NCI-H510A treated with DMSO at 0.1 percent for 48 hours (cell line): ENCODE data around the gene ERVW-1.
A peak's percentile ranks its signal among the peaks of the same experiment; 100 is the strongest.
"Not testable (repeated sequence)": the region's sequence is repeated elsewhere in the genome, so short reads cannot be mapped to it uniquely, and the experiment has no call there.

Source experiments
- DNase-seq: peaks from one replicate; lab custom pipeline; 2025; lab: John Stamatoyannopoulos, UW

Gene ERVW-1

DNA sequence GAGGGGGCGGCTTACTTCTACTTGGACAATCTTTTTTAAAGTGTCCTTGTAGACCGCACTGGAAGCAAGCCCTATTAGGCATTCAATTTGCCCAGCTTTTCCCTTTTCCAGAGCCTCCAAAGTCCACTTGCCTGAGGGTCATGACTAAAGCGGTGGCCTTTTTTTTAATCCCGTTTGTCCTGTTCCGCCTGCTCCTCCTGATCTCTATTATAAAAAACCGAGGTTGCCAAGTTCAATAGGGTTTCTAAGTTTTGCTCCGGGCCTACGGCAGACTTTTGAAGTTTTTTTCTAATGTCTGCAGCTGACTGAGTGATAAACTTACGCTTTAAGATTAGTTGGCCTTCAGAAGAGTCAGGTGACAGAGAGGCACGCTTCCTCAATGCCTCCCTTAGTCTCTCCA is 3.8 kb downstream of the ERVW-1 start:
- DNase-seq: not testable (repeated sequence)

DNA sequence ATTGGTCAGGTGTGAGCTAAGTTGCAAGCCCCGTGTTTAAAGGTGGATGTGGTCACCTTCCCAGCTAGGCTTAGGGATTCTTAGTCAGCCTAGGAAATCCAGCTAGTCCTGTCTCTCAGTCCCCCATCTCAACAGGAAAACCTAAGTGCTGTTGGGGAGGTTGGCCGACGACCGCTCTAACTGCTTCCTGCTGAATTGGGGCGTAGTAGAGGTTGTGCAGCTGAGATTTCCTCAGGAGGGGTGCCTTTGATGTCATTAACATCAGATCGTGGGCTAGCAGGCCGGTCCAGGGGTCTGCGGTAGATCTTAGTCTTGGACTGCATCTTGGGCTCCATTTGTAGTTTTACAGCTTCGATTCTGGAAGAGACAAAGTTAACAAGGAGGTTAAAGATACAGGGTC is 9.2 kb downstream of the ERVW-1 start:
- DNase-seq: not testable (repeated sequence)

DNA sequence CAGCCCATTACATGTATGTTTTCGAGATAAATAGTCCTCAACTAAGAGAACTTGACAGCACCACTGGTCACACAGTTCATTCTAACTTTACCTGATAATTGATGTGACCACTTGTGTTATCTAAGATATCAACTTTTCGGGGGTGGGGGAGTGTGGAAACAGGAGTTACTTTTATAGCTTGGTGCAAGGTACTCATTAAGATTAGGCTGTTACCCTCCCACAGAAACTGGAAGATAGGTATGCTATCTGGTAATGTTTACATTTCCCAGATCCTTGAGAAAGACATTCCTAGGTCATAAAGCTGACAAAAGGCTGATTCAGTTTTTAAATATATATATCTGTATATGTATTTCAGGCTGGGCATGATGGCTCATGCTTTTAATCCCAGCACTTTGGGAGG is 11.1 kb downstream of the ERVW-1 start:
- no peak for DNase-seq

DNA sequence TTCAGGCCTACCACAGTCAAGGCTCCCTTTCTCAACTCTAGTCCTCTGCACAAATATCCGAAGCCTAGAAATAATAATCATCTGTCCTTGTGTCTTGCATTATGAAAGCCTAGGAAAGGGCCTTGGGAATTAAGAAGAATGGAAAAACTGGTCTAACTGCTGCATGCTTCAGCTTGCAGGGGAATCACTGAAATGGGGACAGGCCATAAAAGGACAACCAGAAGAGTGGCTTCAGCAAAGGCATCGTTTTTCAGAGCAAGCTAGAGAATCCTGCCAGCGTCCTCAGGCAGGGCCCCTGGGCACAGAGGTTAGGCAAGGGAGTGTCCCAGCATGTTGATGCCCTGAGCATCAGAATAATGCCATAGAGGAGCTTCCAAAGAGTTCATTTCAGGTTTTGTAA is 13.2 kb downstream of the ERVW-1 start:
- DNase-seq: no peak

DNA sequence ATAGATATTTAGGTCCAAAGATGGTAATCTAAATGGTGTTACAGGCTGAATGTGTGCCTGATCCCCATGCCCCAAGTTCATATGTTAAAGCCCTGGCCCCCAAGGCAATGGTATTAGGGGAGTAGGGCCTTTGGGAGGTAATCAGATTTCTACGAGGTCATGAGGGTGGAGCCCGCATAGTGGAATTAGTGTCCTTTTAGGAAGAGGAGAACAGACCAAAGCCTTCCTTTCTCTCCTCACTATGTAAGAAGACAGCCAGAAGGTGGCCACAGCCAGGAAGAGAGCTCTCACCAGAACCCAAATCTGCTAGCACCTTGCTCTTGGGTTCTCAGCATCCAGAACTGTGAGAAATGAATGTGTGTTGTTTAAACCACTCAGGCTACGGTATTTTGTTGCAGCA is 15.2 kb downstream of the ERVW-1 start:
- no peak for DNase-seq

DNA sequence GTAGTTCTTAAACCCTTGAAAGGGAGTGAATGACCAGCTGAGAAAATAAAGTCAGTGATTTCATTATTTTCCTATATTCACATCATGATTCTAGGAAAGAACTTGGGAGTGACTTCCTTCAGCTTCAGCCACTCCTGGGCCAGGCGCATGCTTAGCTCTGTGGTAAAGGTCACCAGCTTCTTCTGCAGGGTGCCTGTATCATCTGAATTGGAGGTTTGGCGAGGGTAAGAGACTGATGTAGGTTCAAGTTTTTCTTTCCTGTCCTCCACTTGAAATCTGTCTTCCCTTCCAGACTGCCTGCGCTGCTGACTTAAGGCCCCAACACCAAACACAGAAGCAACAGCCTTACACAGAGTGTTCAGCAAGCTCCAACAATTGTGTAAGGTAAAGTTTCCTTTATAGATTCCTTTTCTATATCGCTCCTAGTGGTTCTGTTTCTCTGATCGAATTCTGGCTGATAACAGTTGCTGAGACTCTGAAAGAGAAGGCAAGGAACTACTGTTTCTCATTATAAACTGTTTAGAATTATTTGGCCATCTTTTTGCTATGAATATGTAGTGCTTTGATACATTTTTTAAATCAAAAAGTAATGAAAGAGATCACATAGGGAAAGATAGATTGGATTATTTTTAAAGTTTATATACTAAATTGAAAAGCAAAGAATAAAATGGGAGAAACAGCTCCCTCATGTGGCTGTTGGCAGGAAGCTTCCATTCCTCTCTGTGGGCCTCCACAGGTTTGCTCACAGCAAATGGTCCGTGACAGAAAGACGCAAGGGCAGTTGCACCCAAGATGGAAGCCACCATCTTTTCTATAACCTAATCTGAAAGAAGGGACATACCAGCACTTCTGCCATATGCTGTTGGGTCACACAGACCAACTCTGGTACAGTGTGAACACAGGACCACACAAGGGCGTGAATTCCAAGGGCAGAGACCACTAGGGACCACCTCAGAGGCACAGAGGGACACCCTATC is 16.4 kb downstream of the ERVW-1 start:
- peak; percentile 29 for DNase-seq

DNA sequence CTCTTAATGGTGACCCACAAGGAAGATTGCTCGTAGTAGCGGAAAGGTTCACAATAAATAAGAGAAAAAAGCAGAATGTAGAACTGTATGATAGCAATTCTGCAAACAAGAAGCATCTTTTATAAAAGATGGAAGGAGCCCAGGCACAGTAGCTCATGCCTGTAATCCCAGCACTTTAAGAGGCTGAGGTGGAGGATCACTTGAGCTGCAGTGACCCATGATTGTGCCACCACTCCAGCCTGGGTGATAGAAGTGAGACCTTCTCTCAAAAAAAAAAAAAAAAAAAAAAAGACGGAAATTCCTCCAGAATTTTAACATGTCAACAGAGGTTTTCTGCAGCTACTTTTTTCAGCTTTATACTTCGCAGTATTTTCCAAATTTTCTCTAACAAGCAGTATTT is 17.2 kb downstream of the ERVW-1 start:
- peak; percentile 8 for DNase-seq

DNA sequence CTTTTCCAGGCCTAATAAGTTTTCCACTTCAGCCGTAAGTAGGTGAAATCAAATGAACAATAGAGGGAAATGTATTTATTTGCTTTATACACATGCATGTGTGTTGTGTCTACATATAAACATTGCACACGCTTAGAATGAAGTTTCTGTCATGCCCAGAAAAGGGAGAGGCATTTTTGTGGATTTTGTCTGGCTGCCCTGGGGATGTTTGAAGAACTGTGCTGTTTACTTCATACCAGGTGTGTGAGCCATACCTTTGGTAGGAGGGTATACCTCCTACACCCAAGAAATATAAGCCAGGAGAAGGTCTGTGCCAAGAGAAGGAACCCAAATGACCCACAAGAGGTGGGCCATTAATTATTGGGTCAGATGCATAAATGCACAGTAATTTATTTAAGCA is 17.6 kb downstream of the ERVW-1 start:
- no peak for DNase-seq

DNA sequence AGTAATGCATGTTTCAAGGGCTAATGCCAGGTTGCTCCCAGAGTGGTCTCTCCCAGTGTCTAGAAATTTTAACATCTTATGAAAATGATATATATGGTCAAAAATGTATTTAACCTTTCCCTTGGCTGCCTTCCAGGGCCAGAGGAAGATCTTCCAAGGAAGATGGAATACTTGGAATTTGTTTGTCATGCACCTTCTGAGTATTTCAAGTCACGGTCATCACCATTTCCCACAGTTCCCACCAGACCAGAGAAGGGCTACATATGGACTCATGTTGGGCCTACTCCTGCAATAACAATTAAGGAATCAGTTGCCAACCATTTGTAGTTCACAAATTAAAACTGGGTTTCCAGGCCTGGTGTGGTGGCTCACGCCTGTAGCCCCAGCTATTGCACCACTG is 21.5 kb downstream of the ERVW-1 start:
- DNase-seq: no peak

DNA sequence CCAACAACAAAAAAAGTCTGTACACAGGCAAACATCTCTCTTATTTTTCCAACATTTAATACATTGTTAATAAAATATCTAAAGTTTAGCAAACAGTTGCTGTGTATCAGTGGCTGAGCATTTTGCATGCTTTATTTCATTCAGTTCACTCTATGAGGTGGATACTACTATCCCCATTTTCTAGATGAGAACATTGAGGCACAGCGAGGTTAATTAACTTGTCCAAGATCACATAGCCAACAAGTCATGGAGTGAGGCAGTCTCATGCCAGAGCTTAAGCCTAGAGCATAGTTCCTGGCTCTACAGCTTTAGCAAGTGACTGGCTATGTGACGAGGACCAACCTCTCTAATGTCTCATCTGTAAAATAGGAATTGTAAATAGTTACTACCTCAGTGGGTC is 26.1 kb downstream of the ERVW-1 start:
- no peak for DNase-seq

DNA sequence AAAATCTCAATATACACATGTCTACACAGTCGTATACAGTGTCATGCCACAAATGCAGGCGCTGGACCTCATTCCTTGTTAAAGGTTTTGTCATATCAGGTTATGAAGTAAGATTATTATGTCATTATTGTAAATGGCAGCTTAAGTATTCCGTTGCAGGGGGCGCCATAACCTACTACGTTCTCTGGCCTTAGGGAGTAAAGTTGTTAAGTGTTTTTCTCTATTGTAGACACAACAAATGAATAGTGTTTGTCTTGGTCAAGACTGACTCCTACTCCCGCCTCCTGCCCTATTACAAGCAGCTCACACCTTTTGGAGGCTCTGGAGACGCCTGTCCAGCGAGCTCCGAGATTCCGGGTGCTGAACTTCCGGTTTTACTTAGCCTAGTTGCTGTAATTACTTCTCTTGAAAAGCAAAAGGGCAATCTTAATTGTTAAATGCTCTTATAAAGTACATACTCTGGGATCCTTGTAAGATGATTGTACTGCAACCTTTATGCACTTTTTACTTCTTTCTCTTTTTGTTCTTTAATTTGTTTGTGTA is 29.5 kb downstream of the ERVW-1 start:
- peak; percentile 59 for DNase-seq

DNA sequence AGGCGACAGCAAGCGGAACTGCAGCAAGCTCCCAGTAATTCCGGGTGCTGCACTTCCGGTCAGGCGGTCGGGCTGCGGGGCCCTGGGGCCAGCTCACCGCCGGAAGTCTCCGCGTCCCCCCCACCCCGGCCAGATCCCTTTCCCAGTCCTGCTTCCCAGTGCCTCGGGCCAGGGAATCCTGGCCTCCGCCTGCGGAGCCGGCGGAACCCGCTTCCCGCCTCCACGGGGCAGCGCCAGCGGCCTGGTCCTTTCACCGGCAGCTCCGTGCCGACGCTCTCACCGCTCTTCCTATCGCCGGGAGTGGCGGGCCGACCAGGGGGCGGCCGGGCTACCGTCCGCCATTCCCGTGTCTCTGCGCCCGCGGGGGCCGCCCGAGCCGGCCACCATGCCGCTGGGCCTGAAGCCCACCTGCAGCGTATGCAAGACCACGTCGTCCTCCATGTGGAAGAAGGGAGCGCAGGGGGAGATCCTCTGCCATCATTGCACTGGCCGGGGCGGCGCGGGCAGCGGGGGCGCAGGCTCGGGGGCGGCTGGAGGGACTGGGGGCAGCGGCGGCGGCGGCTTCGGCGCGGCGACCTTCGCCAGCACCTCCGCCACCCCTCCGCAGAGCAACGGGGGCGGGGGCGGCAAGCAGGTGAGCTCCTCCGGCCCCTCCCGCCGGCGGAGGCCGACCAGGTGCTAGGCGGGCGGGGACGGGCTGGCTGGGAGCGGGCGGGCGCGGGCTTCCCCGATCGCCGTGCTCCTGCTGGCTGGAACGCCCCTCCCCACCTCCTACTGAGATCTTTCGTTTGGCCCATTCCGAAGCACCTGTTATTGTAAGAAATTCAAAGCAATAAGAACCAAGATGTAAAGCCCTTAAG is 30.2 kb downstream of the ERVW-1 start, which contains the start of gene GATAD1:
Gene GATAD1 (plus strand): TSS at position 138 of the 860 bp plus-strand sequence. CDS start 248 bp downstream, at position 386.
- DNase-seq: peak; percentile 87

DNA sequence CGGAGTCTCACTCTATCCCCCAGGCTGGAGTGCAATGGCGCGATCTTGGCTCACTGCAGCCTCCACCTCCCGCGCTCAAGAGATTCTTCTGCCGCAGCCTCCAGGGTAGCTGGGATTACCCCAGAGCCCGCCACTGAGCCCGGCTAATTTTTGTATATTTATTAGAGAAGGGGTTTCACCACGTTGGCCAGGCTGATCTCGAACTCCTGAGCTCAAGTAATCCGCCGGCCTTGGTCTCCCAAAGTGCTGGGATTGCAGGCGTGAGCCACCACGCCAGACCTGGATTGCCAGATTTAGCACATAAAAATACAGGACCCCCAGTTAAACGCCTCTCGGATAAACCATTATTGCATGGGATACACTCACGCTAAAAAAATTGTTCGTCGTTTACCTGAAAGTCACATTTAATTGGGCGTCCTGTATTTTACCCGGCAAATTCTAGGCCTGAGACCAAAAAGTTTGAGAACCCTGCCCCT is 30.8 kb downstream of the ERVW-1 start:
- DNase-seq: no peak

DNA sequence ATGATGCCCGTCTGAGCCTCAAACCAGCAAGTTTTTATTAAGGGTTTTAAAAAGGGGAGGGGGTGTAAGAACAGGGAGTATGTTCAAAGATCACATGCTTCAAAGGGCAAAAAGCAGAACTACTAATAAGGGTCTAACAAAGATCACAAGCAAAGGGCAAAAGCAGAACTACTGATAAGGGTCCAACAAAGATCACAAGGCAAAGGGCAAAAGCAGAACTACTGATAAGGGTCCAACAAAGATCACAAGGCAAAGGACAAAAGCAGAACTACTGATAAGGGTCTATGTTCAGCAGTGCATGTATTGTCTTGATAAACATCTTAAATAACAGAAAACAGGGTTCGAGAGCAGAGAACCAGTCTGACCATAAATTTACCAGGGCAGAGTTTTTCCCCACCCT is 35.0 kb downstream of the ERVW-1 start:
- not testable (repeated sequence) for DNase-seq

DNA sequence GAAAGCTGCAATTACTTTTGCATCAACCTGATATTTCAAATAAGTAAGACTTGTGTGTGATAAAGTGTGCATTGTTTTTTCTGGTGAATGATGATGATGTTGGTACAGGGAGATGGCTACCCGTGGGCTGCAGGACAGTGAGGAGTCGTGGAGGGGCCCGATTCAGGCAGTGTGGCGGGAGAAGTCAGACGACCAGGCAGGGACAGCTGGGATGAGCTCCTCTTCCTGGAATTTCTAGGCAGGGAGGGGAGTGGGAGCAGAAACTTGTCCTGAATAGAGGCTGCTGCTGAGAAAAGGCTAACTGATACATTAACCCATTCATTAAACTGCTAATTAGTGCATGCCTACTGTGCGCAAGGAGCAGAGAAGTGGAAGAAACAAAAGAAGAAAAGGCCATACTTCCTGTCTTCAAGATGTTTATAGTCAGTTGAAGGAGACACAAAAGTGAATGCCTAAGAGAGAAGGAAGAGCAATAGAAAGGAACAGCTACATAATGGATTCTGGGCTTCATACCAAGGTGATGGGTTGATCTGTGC is 39.7 kb downstream of the ERVW-1 start:
- DNase-seq: no peak

DNA sequence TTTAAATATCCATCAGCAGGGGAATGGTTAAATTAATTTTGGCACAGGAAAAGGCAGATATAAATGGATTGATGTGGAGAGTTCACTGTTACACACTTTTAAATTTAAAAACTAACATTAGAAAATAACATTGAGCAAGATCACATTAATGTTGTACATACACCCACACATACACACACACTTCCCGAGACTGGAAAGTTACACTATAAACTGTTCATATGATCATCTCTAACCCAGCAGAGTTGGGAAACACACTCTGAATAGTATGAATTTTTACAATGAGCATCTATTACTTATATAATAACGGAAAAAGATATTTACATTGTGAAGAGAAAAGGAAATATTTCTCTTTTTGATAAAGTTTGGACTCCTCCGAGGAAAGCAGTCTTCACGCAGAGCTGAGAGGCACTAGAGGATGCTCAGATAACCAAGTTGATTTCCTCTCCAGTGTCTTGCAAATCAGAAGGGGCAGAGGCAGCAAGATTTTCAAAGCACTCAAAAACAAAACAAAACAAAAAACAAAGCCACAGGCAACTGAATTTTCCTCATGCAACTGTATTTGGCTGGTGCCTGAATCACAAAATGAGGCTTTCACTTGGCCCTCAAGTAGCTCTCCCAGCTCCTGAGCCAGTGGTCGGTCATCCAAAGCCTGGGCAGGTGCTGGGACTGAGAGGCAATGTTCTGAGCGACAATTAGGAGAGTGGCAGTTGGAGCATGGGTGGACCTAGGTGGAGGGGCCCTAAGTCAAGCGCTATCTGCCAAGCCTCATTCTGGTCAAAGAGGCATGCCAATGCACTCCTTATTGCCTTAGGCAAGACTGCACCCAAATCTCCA is 40.9 kb downstream of the ERVW-1 start:
- no peak for DNase-seq

DNA sequence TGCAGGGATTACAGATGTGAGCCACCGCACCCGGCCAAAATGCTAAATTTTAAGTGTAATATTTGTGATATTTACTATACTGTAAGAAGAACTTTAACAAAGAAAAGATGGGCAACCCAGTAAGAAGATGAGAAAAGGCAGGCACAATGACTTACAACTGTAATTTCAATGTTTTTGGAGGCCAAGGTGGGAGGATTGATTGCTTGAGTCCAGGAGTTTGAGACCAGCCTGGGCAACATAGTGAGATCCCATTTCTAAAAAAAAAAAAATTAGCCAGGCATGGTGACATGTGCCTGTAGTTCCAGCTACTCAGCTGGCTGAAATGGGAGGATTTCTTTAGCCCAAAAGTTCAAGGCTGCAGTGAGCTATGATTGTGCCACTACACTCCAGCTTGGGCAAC is 42.2 kb downstream of the ERVW-1 start:
- DNase-seq: no peak

DNA sequence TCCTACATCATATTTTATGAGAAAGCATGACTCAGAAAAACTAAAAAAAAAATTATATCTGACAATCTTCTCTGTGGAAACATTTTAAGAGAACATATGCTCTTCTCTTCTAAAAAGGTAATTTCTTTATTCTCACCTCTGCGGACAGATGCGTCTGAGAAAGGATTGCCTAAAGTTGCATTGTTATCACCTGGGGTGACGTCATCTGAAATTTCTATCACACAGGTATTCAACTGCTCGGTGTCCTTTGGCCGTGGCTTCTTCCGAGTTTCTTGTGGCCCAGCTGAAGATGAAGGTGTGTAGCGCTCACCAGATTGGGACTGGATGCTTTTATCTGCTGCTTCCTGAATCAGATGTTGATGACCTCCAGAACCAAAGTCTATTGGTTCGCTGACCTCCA is 44.7 kb downstream of the ERVW-1 start:
- DNase-seq: no peak

DNA sequence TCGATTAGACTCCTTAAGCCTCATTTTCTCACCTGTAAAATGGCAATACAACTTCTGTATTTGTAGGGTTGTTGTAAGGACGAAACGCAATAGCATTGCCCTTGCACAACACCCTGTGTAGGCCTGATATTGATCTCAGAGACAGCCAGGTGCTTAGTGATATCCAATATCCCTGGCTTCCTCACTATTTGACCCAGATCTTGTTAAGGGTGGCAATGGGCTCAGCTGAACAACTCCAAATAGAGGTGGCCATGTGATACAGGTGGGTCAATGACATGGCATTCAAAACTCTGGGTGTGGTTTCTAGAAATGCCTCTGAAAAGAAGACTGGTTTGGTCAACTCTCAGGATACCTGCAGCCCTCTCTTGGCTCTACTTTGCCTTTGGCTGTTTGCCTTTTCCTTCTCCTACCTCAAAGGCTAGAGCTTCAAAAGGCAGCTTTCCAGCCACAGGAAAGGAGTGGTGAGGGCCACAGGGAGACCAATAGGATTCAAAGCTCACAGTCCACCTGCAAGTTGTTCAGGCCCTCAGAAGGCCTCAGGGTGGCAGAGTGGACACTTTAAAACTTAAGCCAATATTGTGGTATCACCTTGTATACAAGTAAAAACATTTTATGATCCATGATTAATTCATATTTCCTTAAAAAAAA is 45.3 kb downstream of the ERVW-1 start:
- no peak for DNase-seq

DNA sequence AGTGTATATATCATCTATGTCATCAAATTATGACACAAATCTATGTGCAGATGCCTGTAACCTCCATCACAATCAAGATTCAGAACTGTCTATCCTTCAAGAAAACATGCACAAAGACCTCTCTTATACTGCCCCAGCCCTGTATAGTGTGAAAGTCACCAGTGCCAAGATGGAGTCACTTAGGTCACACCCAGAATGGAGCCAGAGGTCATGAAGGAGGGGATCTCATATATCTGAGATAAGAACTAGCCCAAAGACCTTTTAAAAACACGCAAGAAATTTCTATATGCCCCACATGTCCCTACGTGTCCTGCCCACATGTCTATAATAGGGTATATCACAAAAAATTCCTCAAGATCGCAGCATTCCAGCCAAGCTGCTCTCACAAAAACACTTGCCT is 50.6 kb downstream of the ERVW-1 start:
- DNase-seq: no peak
